ENCODE results near the gene SHC1. TPM values are rescaled to one million over a fixed set of nuclear protein-coding genes. Genes with fewer than 3 reads are reported as not detected.
A peak's percentile ranks its signal among the peaks of the same experiment; 100 is the strongest.
"Not testable (repeated sequence)": the region's sequence is repeated elsewhere in the genome, so short reads cannot be mapped to it uniquely, and the experiment has no call there.

Gene SHC1
- total RNA-seq, 1 donor = 167 TPM

- H3K4me3 ChIP-seq (ENCODE audit: low read depth, low read length) = no peak within 1 kb of the TSS
- no peak for DNase-seq (ENCODE audit: low read depth)
- TF ChIP-seq, protein P1, sequence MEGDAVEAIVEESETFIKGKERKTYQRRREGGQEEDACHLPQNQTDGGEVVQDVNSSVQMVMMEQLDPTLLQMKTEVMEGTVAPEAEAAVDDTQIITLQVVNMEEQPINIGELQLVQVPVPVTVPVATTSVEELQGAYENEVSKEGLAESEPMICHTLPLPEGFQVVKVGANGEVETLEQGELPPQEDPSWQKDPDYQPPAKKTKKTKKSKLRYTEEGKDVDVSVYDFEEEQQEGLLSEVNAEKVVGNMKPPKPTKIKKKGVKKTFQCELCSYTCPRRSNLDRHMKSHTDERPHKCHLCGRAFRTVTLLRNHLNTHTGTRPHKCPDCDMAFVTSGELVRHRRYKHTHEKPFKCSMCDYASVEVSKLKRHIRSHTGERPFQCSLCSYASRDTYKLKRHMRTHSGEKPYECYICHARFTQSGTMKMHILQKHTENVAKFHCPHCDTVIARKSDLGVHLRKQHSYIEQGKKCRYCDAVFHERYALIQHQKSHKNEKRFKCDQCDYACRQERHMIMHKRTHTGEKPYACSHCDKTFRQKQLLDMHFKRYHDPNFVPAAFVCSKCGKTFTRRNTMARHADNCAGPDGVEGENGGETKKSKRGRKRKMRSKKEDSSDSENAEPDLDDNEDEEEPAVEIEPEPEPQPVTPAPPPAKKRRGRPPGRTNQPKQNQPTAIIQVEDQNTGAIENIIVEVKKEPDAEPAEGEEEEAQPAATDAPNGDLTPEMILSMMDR (IDR thresholded peaks at IDR 0.05; ENCODE audit: insufficient read depth, low read length) = no peak
Observed at GRCh38 chr1:154993572-154994268, 23.2 kb upstream of the SHC1 start, which contains the start of gene LENEP. Gene LENEP (plus strand): TSS chr1:154993586. CDS start chr1:154993608, 22 bp downstream.

- TF ChIP-seq, protein P1 (IDR thresholded peaks at IDR 0.05; ENCODE audit: insufficient read depth, low read length) = peak; percentile 15
- peak; percentile 51 for DNase-seq (ENCODE audit: low read depth)
- no peak overlapping the region for H3K4me3 ChIP-seq (ENCODE audit: low read depth, low read length)
Observed at GRCh38 chr1:154992721-154993571, 22.4 kb upstream of the SHC1 start.

DNA sequence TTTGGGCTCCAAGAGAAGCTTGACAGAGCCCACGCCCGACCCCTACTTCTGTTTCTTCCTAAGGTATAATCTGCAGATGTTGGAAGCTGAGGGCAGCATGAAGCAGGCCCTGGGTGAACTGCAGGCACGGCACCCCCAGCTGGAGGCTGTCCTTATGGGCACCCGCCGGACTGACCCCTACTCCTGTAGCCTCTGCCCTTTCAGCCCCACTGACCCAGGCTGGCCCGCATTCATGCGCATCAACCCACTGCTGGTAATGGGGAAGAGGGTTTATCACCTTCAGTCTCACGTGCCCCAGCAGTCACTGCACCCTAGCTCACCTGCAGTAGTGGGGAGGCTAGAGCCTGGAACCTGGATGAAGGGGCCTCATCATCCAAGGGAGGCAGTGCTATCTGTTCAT is 19.7 kb upstream of the SHC1 start:
- TF ChIP-seq, protein P1 (IDR thresholded peaks at IDR 0.05; ENCODE audit: insufficient read depth, low read length) = no peak
- DNase-seq (ENCODE audit: low read depth) = no peak
- H3K4me3 ChIP-seq (ENCODE audit: low read depth, low read length) = no peak overlapping the region

DNA sequence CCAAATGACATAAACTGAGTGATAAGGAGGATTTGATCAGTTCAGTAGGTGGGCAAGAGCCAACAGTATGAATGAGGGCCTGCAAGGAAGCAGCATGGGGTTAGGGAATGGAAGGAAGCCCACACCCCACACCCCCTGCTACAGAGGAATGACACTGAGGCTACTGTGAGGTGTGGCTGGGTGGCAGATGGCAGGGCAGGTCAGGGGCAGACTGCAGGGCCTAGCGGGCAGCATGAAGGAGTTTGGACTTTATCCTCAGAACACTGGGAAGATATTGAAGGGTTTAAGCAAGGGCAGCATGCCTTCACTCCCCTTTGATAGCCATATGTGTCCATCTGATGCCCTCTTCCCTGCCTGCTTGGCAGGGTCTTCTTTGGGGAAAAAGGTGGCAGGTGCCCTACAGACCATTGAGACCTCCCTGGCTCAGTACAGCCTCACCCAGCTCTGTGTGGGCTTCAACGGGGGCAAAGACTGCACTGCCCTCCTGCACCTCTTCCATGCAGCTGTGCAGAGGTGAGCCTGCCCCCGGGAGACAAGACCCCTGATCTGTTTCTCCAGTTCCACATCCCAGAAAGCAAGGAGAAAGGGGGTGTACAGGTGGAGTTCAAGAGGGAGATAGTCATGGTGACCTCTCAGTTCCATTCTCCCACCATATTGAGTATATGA is 18.8 kb upstream of the SHC1 start:
- DNase-seq (ENCODE audit: low read depth) = no peak
- H3K4me3 ChIP-seq (ENCODE audit: low read depth, low read length) = no peak overlapping the region
- TF ChIP-seq, protein P1 (IDR thresholded peaks at IDR 0.05; ENCODE audit: insufficient read depth, low read length) = no peak

DNA sequence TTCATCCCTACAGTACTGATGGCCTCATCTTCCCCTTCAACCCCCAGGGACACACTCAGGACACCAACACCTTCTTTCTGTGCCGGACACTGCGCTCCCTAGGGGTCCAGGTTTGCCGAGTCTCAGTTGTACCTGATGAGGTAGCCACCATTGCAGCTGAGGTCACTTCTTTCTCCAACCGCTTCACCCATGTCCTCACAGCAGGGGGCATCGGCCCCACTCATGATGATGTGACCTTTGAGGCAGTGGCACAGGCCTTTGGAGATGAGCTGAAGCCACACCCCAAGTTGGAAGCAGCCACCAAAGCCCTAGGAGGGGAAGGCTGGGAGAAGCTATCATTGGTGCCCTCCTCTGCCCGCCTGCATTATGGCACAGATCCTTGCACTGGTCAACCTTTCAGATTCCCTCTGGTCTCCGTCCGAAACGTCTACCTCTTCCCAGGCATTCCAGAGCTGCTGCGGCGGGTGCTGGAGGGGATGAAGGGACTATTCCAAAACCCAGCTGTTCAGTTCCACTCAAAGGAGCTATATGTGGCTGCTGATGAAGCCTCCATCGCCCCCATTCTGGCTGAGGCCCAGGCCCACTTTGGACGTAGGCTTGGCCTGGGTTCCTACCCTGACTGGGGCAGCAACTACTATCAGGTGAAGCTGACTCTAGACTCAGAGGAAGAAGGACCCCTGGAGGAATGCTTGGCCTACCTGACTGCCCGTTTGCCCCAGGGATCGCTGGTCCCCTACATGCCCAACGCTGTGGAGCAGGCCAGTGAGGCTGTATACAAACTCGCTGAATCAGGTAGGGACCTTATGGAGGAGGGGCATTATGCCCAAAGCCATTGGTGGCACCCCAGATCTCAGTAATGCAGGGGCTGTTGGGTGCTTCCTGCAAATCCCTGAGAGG is 17.8 kb upstream of the SHC1 start:
- DNase-seq (ENCODE audit: low read depth) = no peak
- TF ChIP-seq, protein P1 (IDR thresholded peaks at IDR 0.05; ENCODE audit: insufficient read depth, low read length) = no peak

DNA sequence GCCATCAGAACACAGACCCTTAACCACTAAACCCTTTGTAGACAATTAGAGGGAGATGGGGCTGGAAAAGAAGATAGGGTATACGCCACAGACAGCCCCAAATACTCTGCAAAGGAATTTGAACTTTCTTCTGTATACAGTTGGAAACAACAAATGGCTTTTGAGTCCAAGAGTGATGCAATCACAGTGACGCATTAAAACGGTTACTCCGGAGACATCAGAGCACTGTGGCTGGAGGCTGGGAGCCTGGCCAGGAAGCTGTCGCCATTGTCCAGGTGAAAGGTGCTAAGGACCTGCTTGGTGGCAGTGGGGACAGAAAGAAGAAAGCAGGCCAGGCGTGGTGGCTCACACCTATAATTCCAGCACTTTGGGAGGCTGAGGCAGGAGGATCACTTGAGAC is 16.8 kb upstream of the SHC1 start:
- TF ChIP-seq, protein P1 (IDR thresholded peaks at IDR 0.05; ENCODE audit: insufficient read depth, low read length) = no peak
- no peak overlapping the region for H3K4me3 ChIP-seq (ENCODE audit: low read depth, low read length)
- DNase-seq (ENCODE audit: low read depth) = peak; percentile 34

More for the DNA sequence above, 17.8 kb upstream of the SHC1 start:
- H3K4me3 ChIP-seq (ENCODE audit: low read depth, low read length) = no peak overlapping the region

GRCh38 chr1:154986736-154987135 is 16.2 kb upstream of the SHC1 start:
- not testable (repeated sequence) for DNase-seq (ENCODE audit: low read depth); H3K4me3 ChIP-seq (ENCODE audit: low read depth, low read length)
